Gastroesophageal sphincter (tissue), 3 donors: ENCODE results near the gene SELENOV.
A peak's percentile ranks its signal among the peaks of the same experiment; 100 is the strongest.

Experiments used
- EP300 ChIP-seq: sonication (generic); formaldehyde crosslinking; IDR thresholded peaks from one replicate; pipeline ENCODE4 v1.6.1; 2017; ENCODE audit warnings: antibody characterized with exemption, mild to moderate bottlenecking
- POLR2A ChIP-seq, 2 donors: fragments of 450-650 bp; IDR thresholded peaks; one replicate each; pipeline ENCODE4 v1.6.1; 2017; ENCODE audit warnings: antibody characterized with exemption in 2 of 2, mild to moderate bottlenecking in 2 of 2, moderate library complexity in 1 of 2
- TF ChIP-seq, protein P1 (sequence below), 4 experiments: fragments of 200-600 bp in 2 of 4; fragments of 450-650 bp in 2 of 4; sonication (generic) in 1 of 4; IDR thresholded peaks; one replicate each; pipeline ENCODE4 v1.5.1; 2017 to 2019; ENCODE audit warnings: antibody characterized with exemption in 4 of 4, mild to moderate bottlenecking in 2 of 4, moderate library complexity in 2 of 4

DNA sequence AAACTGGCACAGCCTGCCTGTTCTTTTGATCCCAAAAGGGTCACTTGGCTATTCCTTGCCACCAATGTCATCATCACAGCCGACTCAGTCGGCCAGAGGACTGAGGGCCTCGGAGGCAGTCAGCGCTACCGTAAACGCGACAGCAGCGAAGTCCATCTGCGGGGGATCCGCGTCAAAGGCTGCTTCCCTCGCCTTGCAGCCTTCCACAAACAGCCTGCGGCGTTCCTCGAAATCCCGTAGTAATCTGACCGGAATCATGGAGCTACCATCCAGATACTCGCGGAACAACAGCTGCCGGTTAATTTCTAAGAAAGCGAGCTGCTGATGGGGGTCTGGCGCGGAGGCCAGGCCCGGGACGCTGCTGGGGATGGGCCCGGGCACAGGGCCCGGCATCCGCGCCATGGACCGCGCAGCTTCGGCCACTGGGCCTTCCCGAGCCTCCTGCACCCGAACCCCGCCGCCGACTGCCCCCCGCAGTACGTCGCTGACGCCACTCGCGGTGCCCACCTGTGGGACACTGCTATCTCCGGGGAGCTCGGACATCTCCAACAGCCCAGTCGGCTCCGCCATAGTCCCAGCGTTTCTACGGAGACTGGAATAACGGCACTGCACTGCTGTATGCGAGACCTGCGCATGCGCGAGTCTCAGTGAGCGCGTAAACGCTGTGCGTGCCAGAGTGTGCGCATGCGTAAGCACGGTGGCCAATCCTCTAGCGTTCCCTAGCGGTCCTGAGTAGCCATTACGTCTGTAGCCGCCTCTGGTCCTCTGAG lies 17.5 kb downstream of the SELENOV start, which contains the start of gene EID2B:
- TF ChIP-seq POLR2A (IDR thresholded peaks at IDR 0.05): peak; percentile 60 to 70
- TF ChIP-seq, protein P1, sequence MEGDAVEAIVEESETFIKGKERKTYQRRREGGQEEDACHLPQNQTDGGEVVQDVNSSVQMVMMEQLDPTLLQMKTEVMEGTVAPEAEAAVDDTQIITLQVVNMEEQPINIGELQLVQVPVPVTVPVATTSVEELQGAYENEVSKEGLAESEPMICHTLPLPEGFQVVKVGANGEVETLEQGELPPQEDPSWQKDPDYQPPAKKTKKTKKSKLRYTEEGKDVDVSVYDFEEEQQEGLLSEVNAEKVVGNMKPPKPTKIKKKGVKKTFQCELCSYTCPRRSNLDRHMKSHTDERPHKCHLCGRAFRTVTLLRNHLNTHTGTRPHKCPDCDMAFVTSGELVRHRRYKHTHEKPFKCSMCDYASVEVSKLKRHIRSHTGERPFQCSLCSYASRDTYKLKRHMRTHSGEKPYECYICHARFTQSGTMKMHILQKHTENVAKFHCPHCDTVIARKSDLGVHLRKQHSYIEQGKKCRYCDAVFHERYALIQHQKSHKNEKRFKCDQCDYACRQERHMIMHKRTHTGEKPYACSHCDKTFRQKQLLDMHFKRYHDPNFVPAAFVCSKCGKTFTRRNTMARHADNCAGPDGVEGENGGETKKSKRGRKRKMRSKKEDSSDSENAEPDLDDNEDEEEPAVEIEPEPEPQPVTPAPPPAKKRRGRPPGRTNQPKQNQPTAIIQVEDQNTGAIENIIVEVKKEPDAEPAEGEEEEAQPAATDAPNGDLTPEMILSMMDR (IDR thresholded peaks at IDR 0.05): peak; percentile 95 to 99 (median 98)
- no peak for TF ChIP-seq EP300
